HG03135 (cell line): ENCODE data around the gene CENPV.
A peak's percentile ranks its signal among the peaks of the same experiment; 100 is the strongest.
"Not testable (repeated sequence)": the region's sequence is repeated elsewhere in the genome, so short reads cannot be mapped to it uniquely, and the experiment has no call there.

ENCODE experiments used
- ATAC-seq: cut with Tn5 transposase; IDR thresholded peaks from one replicate; pipeline ENCODE4 v1.9.1; 2021; ENCODE audit warnings: mild to moderate bottlenecking, moderate library complexity; ENCODE audit not compliant: unreplicated experiment

The CENPV gene

GRCh38 chr17:16353317-16354174, at the start of gene CENPV:
CENPV (minus strand) TSS chr17:16353469; CDS start chr17:16353436, 33 bp downstream.
- peak; percentile 74 for ATAC-seq

GRCh38 chr17:16398270-16399267, 45.3 kb upstream of the CENPV start:
- ATAC-seq: peak; percentile 77

- ATAC-seq: not testable (repeated sequence)
Observed at GRCh38 chr17:16396693-16397092, 43.4 kb upstream of the CENPV start.

- ATAC-seq: not testable (repeated sequence)
Observed at GRCh38 chr17:16395887-16396286, 42.6 kb upstream of the CENPV start.

- ATAC-seq: not testable (repeated sequence)
Observed at GRCh38 chr17:16392491-16392890, 39.2 kb upstream of the CENPV start.

GRCh38 chr17:16391451-16391850, 38.2 kb upstream of the CENPV start:
- ATAC-seq: no peak

- not testable (repeated sequence) for ATAC-seq
Observed at GRCh38 chr17:16386126-16386507, 32.8 kb upstream of the CENPV start.

GRCh38 chr17:16384557-16384956, 31.3 kb upstream of the CENPV start:
- no peak for ATAC-seq

- no peak for ATAC-seq
Observed at GRCh38 chr17:16383772-16384287, 30.6 kb upstream of the CENPV start.

GRCh38 chr17:16383216-16383615, 29.9 kb upstream of the CENPV start:
- ATAC-seq: no peak

- ATAC-seq: peak; percentile 10
Observed at GRCh38 chr17:16381496-16381820, 28.2 kb upstream of the CENPV start.

- ATAC-seq: peak; percentile 87
Observed at GRCh38 chr17:16380640-16381495, 27.6 kb upstream of the CENPV start, which contains the start of gene UBB. UBB (plus strand) TSS chr17:16381091; CDS start chr17:16381908, 817 bp downstream.

GRCh38 chr17:16379654-16380053, 26.4 kb upstream of the CENPV start:
- ATAC-seq: no peak

GRCh38 chr17:16378636-16379282, 25.5 kb upstream of the CENPV start:
- no peak for ATAC-seq

GRCh38 chr17:16377941-16378341, 24.7 kb upstream of the CENPV start:
- no peak for ATAC-seq

- no peak for ATAC-seq
Observed at GRCh38 chr17:16374146-16374938, 21.1 kb upstream of the CENPV start.

- no peak for ATAC-seq
Observed at GRCh38 chr17:16371742-16372141, 18.5 kb upstream of the CENPV start.

- ATAC-seq: no peak
Observed at GRCh38 chr17:16364625-16365024, 11.4 kb upstream of the CENPV start.
